Prostate gland (tissue), 2 donors: ENCODE measurements around the gene VGLL3.

Source experiments
- CTCF ChIP-seq, 4 experiments: fragments of 200-600 bp in 2 of 4; fragments of 450-650 bp in 2 of 4; sonication (generic) in 2 of 4; IDR thresholded peaks; 1 replicate in 3 of 4; 2 replicates in 1 of 4; pipeline ENCODE4 v1.5.1; 2016 to 2019; ENCODE audit warnings: antibody characterized with exemption in 4 of 4, mild to moderate bottlenecking in 2 of 4, moderate library complexity in 2 of 4
- POLR2A ChIP-seq: fragments of 450-650 bp; IDR thresholded peaks from one replicate; pipeline ENCODE4 v1.6.1; 2016; ENCODE audit warnings: antibody characterized with exemption, mild to moderate bottlenecking
- POLR2AphosphoS5 ChIP-seq: sonication (generic); formaldehyde crosslinking; IDR thresholded peaks from one replicate; pipeline ENCODE4 v1.6.1; 2017; ENCODE audit warnings: antibody characterized with exemption

GRCh38 chr3:86973440-86973839, 17.5 kb downstream of the VGLL3 start:
- no peak for TF ChIP-seq CTCF (IDR thresholded peaks at IDR 0.05)
- no peak for TF ChIP-seq POLR2A
- TF ChIP-seq POLR2AphosphoS5 = no peak
